Measurements from ENCODE around the gene NHERF2.

NHERF2 gene

DNA sequence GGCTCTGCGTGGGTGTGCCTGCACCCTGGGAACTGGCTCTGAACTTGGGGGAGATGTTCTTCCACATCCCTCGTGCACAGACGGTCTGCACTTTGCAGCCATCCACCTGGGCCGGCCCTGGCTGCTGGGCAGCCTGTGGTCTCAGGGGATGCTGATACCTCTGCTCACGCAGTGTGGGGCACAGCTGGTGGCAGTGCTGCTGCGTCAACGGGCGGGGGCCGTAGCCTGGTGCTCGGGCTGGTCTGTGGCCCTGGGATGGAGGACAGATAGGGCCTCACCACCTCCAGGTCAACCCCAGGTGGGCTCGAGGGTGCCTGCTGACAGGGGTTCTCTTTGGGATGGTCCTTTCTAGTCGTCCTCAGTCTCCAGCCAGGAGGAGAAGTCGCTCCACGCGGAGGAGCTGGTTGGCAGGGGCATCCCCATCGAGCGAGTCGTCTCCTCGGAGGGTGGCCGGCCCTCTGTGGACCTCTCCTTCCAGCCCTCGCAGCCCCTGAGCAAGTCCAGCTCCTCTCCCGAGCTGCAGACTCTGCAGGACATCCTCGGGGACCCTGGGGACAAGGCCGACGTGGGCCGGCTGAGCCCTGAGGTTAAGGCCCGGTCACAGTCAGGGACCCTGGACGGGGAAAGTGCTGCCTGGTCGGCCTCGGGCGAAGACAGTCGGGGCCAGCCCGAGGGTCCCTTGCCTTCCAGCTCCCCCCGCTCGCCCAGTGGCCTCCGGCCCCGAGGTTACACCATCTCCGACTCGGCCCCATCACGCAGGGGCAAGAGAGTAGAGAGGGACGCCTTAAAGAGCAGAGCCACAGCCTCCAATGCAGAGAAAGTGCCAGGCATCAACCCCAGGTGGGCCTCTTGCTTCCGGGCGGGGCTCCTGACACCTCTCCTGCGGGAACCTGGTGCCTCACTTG lies 57.4 kb downstream of the NHERF2 start:
- TF ChIP-seq TAF1 (IDR thresholded peaks at IDR 0.05; ENCODE audit: low read depth) (no peak), YY1 (IDR thresholded peaks at IDR 0.05; ENCODE audit: low read depth) (no peak), FOXM1 (IDR thresholded peaks at IDR 0.05; ENCODE audit: borderline replicate concordance, low read depth) (no peak), RAD21 (IDR thresholded peaks at IDR 0.05; ENCODE audit: low read depth) (no peak), NFIC (IDR thresholded peaks at IDR 0.05) (no peak), ZBTB7A (IDR thresholded peaks at IDR 0.05; ENCODE audit: low read depth) (no peak), EP300 (IDR thresholded peaks at IDR 0.05; ENCODE audit: borderline replicate concordance) (no peak), CEBPB (IDR thresholded peaks at IDR 0.05) (no peak), CREB1 (IDR thresholded peaks at IDR 0.05; ENCODE audit: low read depth) (no peak), EGR1 (IDR thresholded peaks at IDR 0.05) (no peak), TCF12 (IDR thresholded peaks at IDR 0.05; ENCODE audit: low read depth) (no peak)

DNA sequence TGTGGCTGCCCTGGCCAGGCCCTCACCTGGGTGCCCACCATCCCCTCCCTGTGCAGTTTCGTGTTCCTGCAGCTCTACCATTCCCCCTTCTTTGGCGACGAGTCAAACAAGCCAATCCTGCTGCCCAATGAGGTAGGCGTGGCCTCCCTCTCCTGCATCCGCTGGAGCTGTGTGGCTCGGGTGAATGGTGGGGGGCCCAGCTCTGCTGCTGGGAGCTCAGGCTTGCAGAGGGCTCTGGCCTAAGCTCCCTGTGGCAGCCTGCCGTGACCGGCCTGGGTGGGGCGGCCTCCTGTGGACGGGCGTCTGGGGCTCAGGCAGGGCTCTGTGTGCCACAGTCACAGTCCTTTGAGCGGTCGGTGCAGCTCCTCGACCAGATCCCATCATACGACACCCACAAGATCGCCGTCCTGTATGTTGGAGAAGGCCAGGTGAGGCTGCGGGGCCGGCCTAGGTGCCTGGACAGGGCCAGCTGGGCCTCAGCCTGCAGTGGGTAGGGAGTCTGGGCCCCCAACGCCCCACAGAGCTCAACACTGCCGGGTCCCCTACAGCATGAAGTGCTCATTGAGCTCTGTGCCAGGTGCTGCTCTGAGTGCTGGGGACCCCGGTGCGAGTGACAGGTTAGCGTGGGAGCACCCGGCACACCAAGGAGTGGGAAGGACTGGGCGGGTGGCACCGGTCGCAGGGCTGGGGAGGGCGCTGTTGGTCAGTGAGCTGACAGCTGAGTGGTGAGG lies 58.4 kb downstream of the NHERF2 start:
- TF ChIP-seq, protein P1, sequence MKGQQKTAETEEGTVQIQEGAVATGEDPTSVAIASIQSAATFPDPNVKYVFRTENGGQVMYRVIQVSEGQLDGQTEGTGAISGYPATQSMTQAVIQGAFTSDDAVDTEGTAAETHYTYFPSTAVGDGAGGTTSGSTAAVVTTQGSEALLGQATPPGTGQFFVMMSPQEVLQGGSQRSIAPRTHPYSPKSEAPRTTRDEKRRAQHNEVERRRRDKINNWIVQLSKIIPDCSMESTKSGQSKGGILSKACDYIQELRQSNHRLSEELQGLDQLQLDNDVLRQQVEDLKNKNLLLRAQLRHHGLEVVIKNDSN (IDR thresholded peaks at IDR 0.05) = no peak
- no peak for TF ChIP-seq CREB1 (IDR thresholded peaks at IDR 0.05; ENCODE audit: low read depth)
- TF ChIP-seq EP300 (IDR thresholded peaks at IDR 0.05; ENCODE audit: borderline replicate concordance) = no peak
- no peak for TF ChIP-seq TEAD4 (IDR thresholded peaks at IDR 0.05)
- TF ChIP-seq, protein P2, sequence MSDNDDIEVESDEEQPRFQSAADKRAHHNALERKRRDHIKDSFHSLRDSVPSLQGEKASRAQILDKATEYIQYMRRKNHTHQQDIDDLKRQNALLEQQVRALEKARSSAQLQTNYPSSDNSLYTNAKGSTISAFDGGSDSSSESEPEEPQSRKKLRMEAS (IDR thresholded peaks at IDR 0.05) = no peak
- no peak for TF ChIP-seq TCF12 (IDR thresholded peaks at IDR 0.05; ENCODE audit: low read depth)

GRCh38 chr16:2085669-2086068 lies 59.0 kb downstream of the NHERF2 start:
- TF ChIP-seq, protein P2 (IDR thresholded peaks at IDR 0.05) = no peak
- TF ChIP-seq EP300 (IDR thresholded peaks at IDR 0.05; ENCODE audit: borderline replicate concordance) = no peak
- no peak for TF ChIP-seq CREB1 (IDR thresholded peaks at IDR 0.05; ENCODE audit: low read depth)
- no peak for TF ChIP-seq YY1 (IDR thresholded peaks at IDR 0.05; ENCODE audit: low read depth)
- TF ChIP-seq, protein P3, sequence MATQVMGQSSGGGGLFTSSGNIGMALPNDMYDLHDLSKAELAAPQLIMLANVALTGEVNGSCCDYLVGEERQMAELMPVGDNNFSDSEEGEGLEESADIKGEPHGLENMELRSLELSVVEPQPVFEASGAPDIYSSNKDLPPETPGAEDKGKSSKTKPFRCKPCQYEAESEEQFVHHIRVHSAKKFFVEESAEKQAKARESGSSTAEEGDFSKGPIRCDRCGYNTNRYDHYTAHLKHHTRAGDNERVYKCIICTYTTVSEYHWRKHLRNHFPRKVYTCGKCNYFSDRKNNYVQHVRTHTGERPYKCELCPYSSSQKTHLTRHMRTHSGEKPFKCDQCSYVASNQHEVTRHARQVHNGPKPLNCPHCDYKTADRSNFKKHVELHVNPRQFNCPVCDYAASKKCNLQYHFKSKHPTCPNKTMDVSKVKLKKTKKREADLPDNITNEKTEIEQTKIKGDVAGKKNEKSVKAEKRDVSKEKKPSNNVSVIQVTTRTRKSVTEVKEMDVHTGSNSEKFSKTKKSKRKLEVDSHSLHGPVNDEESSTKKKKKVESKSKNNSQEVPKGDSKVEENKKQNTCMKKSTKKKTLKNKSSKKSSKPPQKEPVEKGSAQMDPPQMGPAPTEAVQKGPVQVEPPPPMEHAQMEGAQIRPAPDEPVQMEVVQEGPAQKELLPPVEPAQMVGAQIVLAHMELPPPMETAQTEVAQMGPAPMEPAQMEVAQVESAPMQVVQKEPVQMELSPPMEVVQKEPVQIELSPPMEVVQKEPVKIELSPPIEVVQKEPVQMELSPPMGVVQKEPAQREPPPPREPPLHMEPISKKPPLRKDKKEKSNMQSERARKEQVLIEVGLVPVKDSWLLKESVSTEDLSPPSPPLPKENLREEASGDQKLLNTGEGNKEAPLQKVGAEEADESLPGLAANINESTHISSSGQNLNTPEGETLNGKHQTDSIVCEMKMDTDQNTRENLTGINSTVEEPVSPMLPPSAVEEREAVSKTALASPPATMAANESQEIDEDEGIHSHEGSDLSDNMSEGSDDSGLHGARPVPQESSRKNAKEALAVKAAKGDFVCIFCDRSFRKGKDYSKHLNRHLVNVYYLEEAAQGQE (IDR thresholded peaks at IDR 0.05; ENCODE audit: low read depth) = no peak
- TF ChIP-seq TEAD4 (IDR thresholded peaks at IDR 0.05) = no peak
- TF ChIP-seq CEBPB (IDR thresholded peaks at IDR 0.05) = no peak
- TF ChIP-seq ZBTB7A (IDR thresholded peaks at IDR 0.05; ENCODE audit: low read depth) = no peak

GRCh38 chr16:2086106-2086742 lies 59.5 kb downstream of the NHERF2 start:
- TF ChIP-seq, protein P2 (IDR thresholded peaks at IDR 0.05) = no peak
- TF ChIP-seq, protein P1 (IDR thresholded peaks at IDR 0.05) = no peak
- TF ChIP-seq TEAD4 (IDR thresholded peaks at IDR 0.05) (no peak), CEBPB (IDR thresholded peaks at IDR 0.05) (no peak)

GRCh38 chr16:2086812-2087747 lies 60.4 kb downstream of the NHERF2 start:
- TF ChIP-seq TEAD4 (IDR thresholded peaks at IDR 0.05) = no peak
- TF ChIP-seq YY1 (IDR thresholded peaks at IDR 0.05; ENCODE audit: low read depth) = no peak
- TF ChIP-seq EP300 (IDR thresholded peaks at IDR 0.05; ENCODE audit: borderline replicate concordance) = no peak
- TF ChIP-seq, protein P2 (IDR thresholded peaks at IDR 0.05) = no peak

Measured in Ishikawa (cell line).